ENCODE results near the gene YTHDC1.

YTHDC1 gene

GRCh38 chr4:68358988-68359387 is 9.1 kb upstream of the YTHDC1 start:
- DNase-seq, result no peak

- no peak for DNase-seq
Measured at GRCh38 chr4:68352791-68353190, 2.9 kb upstream of the YTHDC1 start.

GRCh38 chr4:68349279-68349648 is 626 bp downstream of the YTHDC1 start:
- DNase-seq, result no peak

- DNase-seq, result no peak
Measured at GRCh38 chr4:68348577-68348976, 1.3 kb downstream of the YTHDC1 start.

GRCh38 chr4:68347845-68348244 is 2.0 kb downstream of the YTHDC1 start:
- no peak for DNase-seq

- no peak for DNase-seq
Measured at GRCh38 chr4:68346461-68346860, 3.4 kb downstream of the YTHDC1 start.

- no peak for DNase-seq
Measured at GRCh38 chr4:68344785-68345184, 5.1 kb downstream of the YTHDC1 start.

- no peak for DNase-seq
Measured at GRCh38 chr4:68344049-68344448, 5.8 kb downstream of the YTHDC1 start.

- no peak for DNase-seq
Measured at GRCh38 chr4:68342134-68342533, 7.8 kb downstream of the YTHDC1 start.

GRCh38 chr4:68338625-68339024 is 11.3 kb downstream of the YTHDC1 start:
- DNase-seq, result no peak

- no peak for DNase-seq
Measured at GRCh38 chr4:68337522-68337921, 12.4 kb downstream of the YTHDC1 start.

- no peak for DNase-seq
Measured at GRCh38 chr4:68337004-68337403, 12.9 kb downstream of the YTHDC1 start.

GRCh38 chr4:68336530-68336929 is 13.4 kb downstream of the YTHDC1 start:
- DNase-seq, result no peak

- DNase-seq, result no peak
Measured at GRCh38 chr4:68326141-68326540, 23.7 kb downstream of the YTHDC1 start.

- DNase-seq, result no peak
Measured at GRCh38 chr4:68324519-68325262, 25.2 kb downstream of the YTHDC1 start.

- no peak for DNase-seq
Measured at GRCh38 chr4:68319040-68319439, 30.9 kb downstream of the YTHDC1 start.

- DNase-seq, result no peak
Measured at GRCh38 chr4:68316193-68316969, 33.5 kb downstream of the YTHDC1 start.

- no peak for DNase-seq
Measured at GRCh38 chr4:68310651-68311247, 39.1 kb downstream of the YTHDC1 start.

GRCh38 chr4:68304731-68305130 is 45.2 kb downstream of the YTHDC1 start:
- no peak for DNase-seq

GRCh38 chr4:68299492-68300457 is 50.1 kb downstream of the YTHDC1 start:
- no peak for DNase-seq

- DNase-seq, result no peak
Measured at GRCh38 chr4:68297137-68297536, 52.8 kb downstream of the YTHDC1 start.

- no peak for DNase-seq
Measured at GRCh38 chr4:68291256-68291655, 58.6 kb downstream of the YTHDC1 start.

- no peak for DNase-seq
Measured at GRCh38 chr4:68288393-68288740, 61.5 kb downstream of the YTHDC1 start.
